Measurements from ENCODE around the gene SERPINB3. TPM values are rescaled to one million over a fixed set of nuclear protein-coding genes. Genes with fewer than 3 reads are reported as not detected.
"Not testable (repeated sequence)": the region's sequence is repeated elsewhere in the genome, so short reads cannot be mapped to it uniquely, and the experiment has no call there.

SERPINB3 gene
- total RNA-seq, 2 donors from 2014 or later, result not detected

DNA sequence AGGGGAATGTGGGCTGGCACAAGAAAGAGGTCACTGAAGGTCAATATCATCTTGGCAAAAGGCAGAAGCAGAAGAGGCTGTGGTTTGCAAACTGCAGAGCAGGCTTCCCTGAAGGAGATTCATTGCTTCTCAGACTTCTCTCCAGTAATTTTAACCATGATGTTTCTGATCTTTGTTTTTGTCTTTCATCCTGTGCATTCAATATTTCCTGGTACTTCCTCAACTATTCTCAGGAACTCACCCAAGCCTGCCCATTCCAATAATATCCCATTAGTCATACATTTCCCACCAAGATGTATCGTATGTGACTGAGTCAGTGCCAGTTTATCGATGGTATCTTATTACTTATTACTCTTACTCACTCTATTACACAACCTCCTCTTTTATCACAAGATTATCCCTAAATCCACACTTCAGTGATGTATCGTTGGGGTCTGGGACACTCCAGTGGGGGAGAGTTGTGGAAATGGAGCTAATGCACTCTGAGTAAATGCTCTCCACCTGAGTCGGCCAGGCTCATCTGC lies 20.5 kb downstream of the SERPINB3 start:
- DNase-seq; H3K27me3 Mint-ChIP-seq; H3K4me1 Mint-ChIP-seq; H3K36me3 Mint-ChIP-seq (ENCODE audit: low read depth); ATAC-seq; H3K4me3 Mint-ChIP-seq; H3K27ac Mint-ChIP-seq; H3K9me3 ChIP-seq (ENCODE audit: control insufficient read depth, low read length, poor library complexity, severe bottlenecking): not testable (repeated sequence)

- no peak for ATAC-seq
- Mint-ChIP-seq H3K36me3 (ENCODE audit: low read depth) (no peaks in the 10 kb centered on the region), H3K4me3 (no peak overlapping the region)
Observed at GRCh38 chr18:63637703-63638102, 24.0 kb downstream of the SERPINB3 start.

DNA sequence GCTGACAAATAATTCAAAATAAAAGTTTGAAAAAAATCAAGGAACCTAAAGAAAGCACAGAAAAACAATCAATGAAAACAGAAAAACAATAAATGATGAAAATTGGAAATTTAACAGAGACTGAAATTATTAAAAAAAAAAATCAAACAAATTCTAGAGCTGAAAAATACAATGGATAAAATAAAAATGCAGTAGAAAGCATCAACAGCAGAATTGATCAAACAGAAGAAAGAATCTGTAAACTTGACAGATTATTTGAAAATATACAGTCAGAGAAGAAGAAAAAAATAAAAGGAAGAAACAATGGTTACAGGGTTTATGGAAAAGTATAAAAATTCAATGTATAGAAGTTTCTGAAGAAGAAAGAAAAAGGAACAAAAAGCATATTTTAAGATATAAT lies 33.9 kb downstream of the SERPINB3 start:
- Mint-ChIP-seq H3K27ac (no peak overlapping the region), H3K36me3 (ENCODE audit: low read depth) (peaks cover 2% of the 10 kb centered on the region), H3K4me3 (no peak overlapping the region), H3K4me1 (no peaks in the 10 kb centered on the region), H3K27me3 (no peaks in the 10 kb centered on the region)
- DNase-seq (no peak), ATAC-seq (no peak)
- peaks cover 3% of the 10 kb centered on the region for H3K9me3 ChIP-seq (ENCODE audit: control insufficient read depth, low read length, poor library complexity, severe bottlenecking)

More at GRCh38 chr18:63637703-63638102, 24.0 kb downstream of the SERPINB3 start:
- H3K27me3 Mint-ChIP-seq, result no peaks in the 10 kb centered on the region
- no peak overlapping the region for H3K27ac Mint-ChIP-seq
- no peaks in the 10 kb centered on the region for H3K4me1 Mint-ChIP-seq
- no peaks in the 10 kb centered on the region for H3K9me3 ChIP-seq (ENCODE audit: control insufficient read depth, low read length, poor library complexity, severe bottlenecking)
- no peak for DNase-seq

- no peak overlapping the region for H3K4me3 Mint-ChIP-seq
- peaks cover 2% of the 10 kb centered on the region for H3K36me3 Mint-ChIP-seq (ENCODE audit: low read depth)
- DNase-seq (no peak), ATAC-seq (no peak)
- no peaks in the 10 kb centered on the region for H3K4me1 Mint-ChIP-seq
- peaks cover 3% of the 10 kb centered on the region for H3K9me3 ChIP-seq (ENCODE audit: control insufficient read depth, low read length, poor library complexity, severe bottlenecking)
- H3K27ac Mint-ChIP-seq, result no peak overlapping the region
- no peaks in the 10 kb centered on the region for H3K27me3 Mint-ChIP-seq
Observed at GRCh38 chr18:63626431-63626830, 35.3 kb downstream of the SERPINB3 start.

GRCh38 chr18:63624863-63625262 lies 36.8 kb downstream of the SERPINB3 start:
- Mint-ChIP-seq H3K4me1 (no peaks in the 10 kb centered on the region), H3K27ac (no peak overlapping the region), H3K4me3 (no peak overlapping the region), H3K27me3 (no peaks in the 10 kb centered on the region), H3K36me3 (ENCODE audit: low read depth) (peaks cover 2% of the 10 kb centered on the region)
- H3K9me3 ChIP-seq (ENCODE audit: control insufficient read depth, low read length, poor library complexity, severe bottlenecking), result peaks cover 3% of the 10 kb centered on the region
- DNase-seq (no peak), ATAC-seq (no peak)

DNA sequence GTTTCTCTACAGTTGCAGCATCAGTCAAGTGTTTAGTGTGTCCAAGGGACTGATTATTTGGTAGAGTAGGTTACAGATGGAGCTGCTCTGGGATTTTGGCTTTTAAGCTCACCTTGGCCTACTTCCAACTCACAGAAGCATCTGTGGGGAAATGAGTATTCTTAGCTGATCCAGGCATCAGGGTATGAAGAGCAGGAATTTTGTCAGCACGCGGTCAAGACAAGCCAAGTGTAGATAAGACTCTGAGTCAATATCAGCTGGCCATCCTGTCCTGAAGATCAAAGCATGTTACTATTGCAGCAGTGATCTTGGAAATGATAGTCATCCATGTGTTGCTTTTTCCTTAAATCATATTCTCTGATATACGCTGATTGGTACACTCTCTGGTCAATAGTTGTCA lies 42.0 kb downstream of the SERPINB3 start:
- Mint-ChIP-seq H3K4me1 (no peaks in the 10 kb centered on the region), H3K27me3 (no peaks in the 10 kb centered on the region), H3K27ac (no peak overlapping the region), H3K36me3 (ENCODE audit: low read depth) (no peaks in the 10 kb centered on the region), H3K4me3 (no peak overlapping the region)
- DNase-seq (no peak), ATAC-seq (no peak)
- H3K9me3 ChIP-seq (ENCODE audit: control insufficient read depth, low read length, poor library complexity, severe bottlenecking), result no peaks in the 10 kb centered on the region

GRCh38 chr18:63617915-63618234 lies 43.8 kb downstream of the SERPINB3 start:
- ATAC-seq, result no peak
- Mint-ChIP-seq H3K4me1 (no peaks in the 10 kb centered on the region), H3K4me3 (no peak overlapping the region), H3K27ac (no peak overlapping the region), H3K27me3 (peaks cover 10% of the 10 kb centered on the region), H3K36me3 (ENCODE audit: low read depth) (no peaks in the 10 kb centered on the region)
- no peaks in the 10 kb centered on the region for H3K9me3 ChIP-seq (ENCODE audit: control insufficient read depth, low read length, poor library complexity, severe bottlenecking)
- no peak for DNase-seq

DNA sequence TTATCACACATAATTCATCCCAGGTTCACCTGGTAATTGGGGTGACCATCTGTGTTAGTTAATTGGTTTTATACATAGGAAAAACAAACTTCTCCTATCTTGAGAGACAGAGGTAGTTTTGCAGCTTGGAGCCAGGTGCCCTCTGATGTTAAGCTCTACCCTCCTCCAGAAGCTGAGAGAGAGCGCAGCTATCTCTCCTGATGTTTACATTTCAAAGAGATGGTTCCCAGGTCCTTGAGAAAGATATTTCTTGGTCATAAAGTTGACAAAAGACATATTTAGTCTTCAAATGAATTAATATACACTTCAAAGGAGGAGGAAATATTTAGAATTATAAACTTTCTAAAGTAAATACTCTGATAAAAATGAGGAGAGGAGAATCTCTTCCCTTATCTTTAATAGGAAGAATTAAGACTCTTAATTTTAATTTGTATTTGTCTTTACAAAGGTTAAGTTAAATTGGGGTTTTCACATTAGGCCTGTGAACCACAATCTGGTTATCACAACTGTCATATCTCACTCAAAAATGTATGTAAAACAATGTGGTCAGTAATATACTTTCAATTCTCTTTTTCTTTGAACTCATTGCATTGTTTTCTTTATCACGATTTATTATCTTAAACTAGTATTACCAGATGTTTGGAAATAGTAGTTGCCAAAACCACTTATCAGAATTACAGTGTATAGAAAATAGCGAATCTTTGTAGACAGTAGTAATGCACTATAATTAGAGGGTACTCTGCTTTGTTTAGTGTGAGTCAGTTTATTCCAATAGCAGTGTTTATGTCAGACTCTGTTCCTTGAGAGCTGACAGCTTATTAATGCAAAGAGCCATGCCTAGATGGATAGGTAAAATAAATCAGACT lies 44.4 kb downstream of the SERPINB3 start:
- H3K27ac Mint-ChIP-seq, result no peak overlapping the region
- no peaks in the 10 kb centered on the region for H3K36me3 Mint-ChIP-seq (ENCODE audit: low read depth)
- ATAC-seq (no peak), DNase-seq (no peak)
- no peak overlapping the region for H3K4me3 Mint-ChIP-seq
- peaks cover 10% of the 10 kb centered on the region for H3K27me3 Mint-ChIP-seq
- no peaks in the 10 kb centered on the region for H3K4me1 Mint-ChIP-seq
- H3K9me3 ChIP-seq (ENCODE audit: control insufficient read depth, low read length, poor library complexity, severe bottlenecking), result no peaks in the 10 kb centered on the region

GRCh38 chr18:63613420-63613819 lies 48.3 kb downstream of the SERPINB3 start:
- DNase-seq, result no peak
- Mint-ChIP-seq H3K4me1 (no peaks in the 10 kb centered on the region), H3K36me3 (ENCODE audit: low read depth) (no peaks in the 10 kb centered on the region), H3K27me3 (peaks cover 30% of the 10 kb centered on the region), H3K27ac (no peak overlapping the region), H3K4me3 (no peak overlapping the region)
- H3K9me3 ChIP-seq (ENCODE audit: control insufficient read depth, low read length, poor library complexity, severe bottlenecking), result no peaks in the 10 kb centered on the region
- no peak for ATAC-seq

DNA sequence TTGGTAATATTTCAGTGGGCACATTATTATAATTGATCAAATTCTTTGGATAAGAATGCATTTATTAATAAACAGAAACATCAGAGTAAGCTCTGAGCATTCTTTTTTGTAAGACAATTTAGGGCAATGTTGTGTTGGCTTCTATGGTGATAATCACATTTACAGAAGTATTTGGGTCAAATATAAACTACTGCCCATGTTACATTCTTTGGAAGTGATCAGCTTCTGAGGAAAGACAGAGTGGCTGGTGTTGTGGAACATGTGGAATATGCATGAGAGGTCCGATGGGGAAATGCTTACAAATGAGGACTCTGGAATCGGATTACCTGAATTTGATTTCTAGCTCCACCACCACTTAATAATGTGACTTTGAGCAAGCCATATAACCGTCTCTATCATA lies 55.2 kb downstream of the SERPINB3 start:
- no peak overlapping the region for H3K27ac Mint-ChIP-seq
- no peaks in the 10 kb centered on the region for H3K4me1 Mint-ChIP-seq
- peaks cover 24% of the 10 kb centered on the region for H3K27me3 Mint-ChIP-seq
- DNase-seq (no peak), ATAC-seq (no peak)
- no peaks in the 10 kb centered on the region for H3K9me3 ChIP-seq (ENCODE audit: control insufficient read depth, low read length, poor library complexity, severe bottlenecking)
- no peaks in the 10 kb centered on the region for H3K36me3 Mint-ChIP-seq (ENCODE audit: low read depth)
- H3K4me3 Mint-ChIP-seq, result no peak overlapping the region

Other genes starting within 250 kb of the SERPINB3 start
- 10 to 100 TPM; 61.3 to 78.7 TPM for gene VPS4B, start 239.4 kb downstream of the SERPINB3 start, total RNA-seq
- not detected for gene SERPINB5, start 184.9 kb downstream of the SERPINB3 start, total RNA-seq
- not detected for gene SERPINB12, start 119.5 kb downstream of the SERPINB3 start, total RNA-seq
- gene SERPINB13, start 74.5 kb downstream of the SERPINB3 start, total RNA-seq, result not detected
- not detected for gene SERPINB4, start 17.6 kb downstream of the SERPINB3 start, total RNA-seq
- gene SERPINB11, start 41.1 kb upstream of the SERPINB3 start, total RNA-seq, result not detected
- not detected for gene SERPINB7, start 113.5 kb upstream of the SERPINB3 start, total RNA-seq
- under 1 TPM; 0.45 to 0.99 TPM for gene SERPINB2, start 225.8 kb upstream of the SERPINB3 start, total RNA-seq
- not detected for gene SERPINB10, start 246.1 kb upstream of the SERPINB3 start, total RNA-seq

Data from T-helper 17 cell (primary cell).